GM18526 (cell line): ENCODE results near the gene ERICH6.

Experiments
- POLR2A ChIP-seq: IDR thresholded peaks from 3 replicates; pipeline ENCODE4 v1.6.1; 2011; ENCODE audit not compliant: insufficient read length; ENCODE audit errors: extremely low read depth

Gene ERICH6

GRCh38 chr3:150703756-150704344, at the start of gene ERICH6:
Gene ERICH6, minus strand, starts transcription at chr3:150703920. Its CDS starts 22 bp downstream, at chr3:150703898.
- TF ChIP-seq POLR2A: peak; percentile 52

GRCh38 chr3:150751781-150752263, 48.1 kb upstream of the ERICH6 start:
- TF ChIP-seq POLR2A: no peak

GRCh38 chr3:150749255-150749654, 45.5 kb upstream of the ERICH6 start:
- TF ChIP-seq POLR2A: no peak

GRCh38 chr3:150748684-150749047, 44.9 kb upstream of the ERICH6 start:
- no peak for TF ChIP-seq POLR2A

- no peak for TF ChIP-seq POLR2A
Observed at GRCh38 chr3:150747886-150748683, 44.4 kb upstream of the ERICH6 start.

- TF ChIP-seq POLR2A: no peak
Observed at GRCh38 chr3:150746791-150747590, 43.3 kb upstream of the ERICH6 start.

GRCh38 chr3:150745832-150746231, 42.1 kb upstream of the ERICH6 start:
- TF ChIP-seq POLR2A: no peak

GRCh38 chr3:150744919-150745211, 41.1 kb upstream of the ERICH6 start:
- no peak for TF ChIP-seq POLR2A

- no peak for TF ChIP-seq POLR2A
Observed at GRCh38 chr3:150744041-150744918, 40.6 kb upstream of the ERICH6 start.

GRCh38 chr3:150743508-150743907, 39.8 kb upstream of the ERICH6 start:
- TF ChIP-seq POLR2A: no peak

GRCh38 chr3:150742679-150743078, 39.0 kb upstream of the ERICH6 start:
- no peak for TF ChIP-seq POLR2A

GRCh38 chr3:150742141-150742523, 38.4 kb upstream of the ERICH6 start:
- TF ChIP-seq POLR2A: no peak

GRCh38 chr3:150741497-150742140, 37.9 kb upstream of the ERICH6 start:
- no peak for TF ChIP-seq POLR2A

GRCh38 chr3:150740733-150741496, 37.2 kb upstream of the ERICH6 start:
- TF ChIP-seq POLR2A: no peak
